ENCODE data around the gene NALCN. TPM values are rescaled to one million over a fixed set of nuclear protein-coding genes. Genes with fewer than 3 reads are reported as not detected.

NALCN gene
- total RNA-seq, 1 donor = 11.2 TPM

- H3K36me3 ChIP-seq (ENCODE audit: insufficient read depth, low read length) = no peaks in the 10 kb centered on the region
- no peaks in the 10 kb centered on the region for H3K9me3 ChIP-seq (ENCODE audit: low read depth, low read length)
- H3K79me2 ChIP-seq (ENCODE audit: insufficient read depth, low read length) = no peaks in the 10 kb centered on the region
- peak overlapping the region; percentile 70 for H3K27ac ChIP-seq (ENCODE audit: low read depth, low read length)
- H3K4me2 ChIP-seq (ENCODE audit: insufficient read depth, low read length) = peak overlapping the region; percentile 71
- no peak overlapping the region for H2AFZ ChIP-seq (ENCODE audit: low read length)
- no peaks in the 10 kb centered on the region for H3K27me3 ChIP-seq (ENCODE audit: insufficient read depth, low read length)
- peak; percentile 75 for DNase-seq (ENCODE audit: insufficient read length, low spot score, missing footprints)
- H4K20me1 ChIP-seq (ENCODE audit: insufficient read depth, low read length) = no peaks in the 10 kb centered on the region
- H3K4me3 ChIP-seq (ENCODE audit: insufficient read depth, low read length) = no peak overlapping the region
- TF ChIP-seq CTCF (IDR thresholded peaks at IDR 0.05; ENCODE audit: extremely low read depth, low read depth, low read length) = peak; percentile 60
- peaks cover 42% of the 10 kb centered on the region for H3K4me1 ChIP-seq (ENCODE audit: insufficient read depth, low read length)
These were observed 266.4 kb downstream of the NALCN start for GRCh38 chr13:101149735-101150384.

- no peak overlapping the region for H3K4me3 ChIP-seq (ENCODE audit: insufficient read depth, low read length)
- peaks cover 29% of the 10 kb centered on the region for H3K4me1 ChIP-seq (ENCODE audit: insufficient read depth, low read length)
- H3K9me3 ChIP-seq (ENCODE audit: low read depth, low read length) = no peaks in the 10 kb centered on the region
- H3K4me2 ChIP-seq (ENCODE audit: insufficient read depth, low read length) = no peak overlapping the region
- no peak for DNase-seq (ENCODE audit: insufficient read length, low spot score, missing footprints)
- no peaks in the 10 kb centered on the region for H3K27me3 ChIP-seq (ENCODE audit: insufficient read depth, low read length)
- H3K27ac ChIP-seq (ENCODE audit: low read depth, low read length) = no peak overlapping the region
- no peak for TF ChIP-seq CTCF (IDR thresholded peaks at IDR 0.05; ENCODE audit: extremely low read depth, low read depth, low read length)
- no peaks in the 10 kb centered on the region for H3K79me2 ChIP-seq (ENCODE audit: insufficient read depth, low read length)
- no peaks in the 10 kb centered on the region for H4K20me1 ChIP-seq (ENCODE audit: insufficient read depth, low read length)
- no peaks in the 10 kb centered on the region for H3K36me3 ChIP-seq (ENCODE audit: insufficient read depth, low read length)
- peak overlapping the region; percentile 46 for H2AFZ ChIP-seq (ENCODE audit: low read length)
These were observed 270.0 kb downstream of the NALCN start for GRCh38 chr13:101146101-101146898.

GRCh38 chr13:101144808-101145419 lies 271.4 kb downstream of the NALCN start:
- H2AFZ ChIP-seq (ENCODE audit: low read length) = no peak overlapping the region
- H3K4me3 ChIP-seq (ENCODE audit: insufficient read depth, low read length) = no peak overlapping the region
- no peak for DNase-seq (ENCODE audit: insufficient read length, low spot score, missing footprints)
- H3K27me3 ChIP-seq (ENCODE audit: insufficient read depth, low read length) = no peaks in the 10 kb centered on the region
- H3K9me3 ChIP-seq (ENCODE audit: low read depth, low read length) = no peaks in the 10 kb centered on the region
- no peaks in the 10 kb centered on the region for H3K36me3 ChIP-seq (ENCODE audit: insufficient read depth, low read length)
- H3K4me1 ChIP-seq (ENCODE audit: insufficient read depth, low read length) = peaks cover 16% of the 10 kb centered on the region
- H3K79me2 ChIP-seq (ENCODE audit: insufficient read depth, low read length) = no peaks in the 10 kb centered on the region
- peak; percentile 65 for TF ChIP-seq CTCF (IDR thresholded peaks at IDR 0.05; ENCODE audit: extremely low read depth, low read depth, low read length)
- H3K27ac ChIP-seq (ENCODE audit: low read depth, low read length) = no peak overlapping the region
- H3K4me2 ChIP-seq (ENCODE audit: insufficient read depth, low read length) = no peak overlapping the region
- no peaks in the 10 kb centered on the region for H4K20me1 ChIP-seq (ENCODE audit: insufficient read depth, low read length)

GRCh38 chr13:101140936-101141335 lies 275.4 kb downstream of the NALCN start:
- Histone ChIP-seq H2AFZ (ENCODE audit: low read length) (no peak overlapping the region), H3K4me3 (ENCODE audit: insufficient read depth, low read length) (no peak overlapping the region), H3K27me3 (ENCODE audit: insufficient read depth, low read length) (no peaks in the 10 kb centered on the region), H3K9me3 (ENCODE audit: low read depth, low read length) (no peaks in the 10 kb centered on the region), H3K4me1 (ENCODE audit: insufficient read depth, low read length) (peaks cover 5% of the 10 kb centered on the region), H3K4me2 (ENCODE audit: insufficient read depth, low read length) (no peak overlapping the region), H3K27ac (ENCODE audit: low read depth, low read length) (no peak overlapping the region), H3K79me2 (ENCODE audit: insufficient read depth, low read length) (no peaks in the 10 kb centered on the region), H3K36me3 (ENCODE audit: insufficient read depth, low read length) (no peaks in the 10 kb centered on the region), H4K20me1 (ENCODE audit: insufficient read depth, low read length) (no peaks in the 10 kb centered on the region)
- DNase-seq (ENCODE audit: insufficient read length, low spot score, missing footprints) = no peak
- no peak for TF ChIP-seq CTCF (IDR thresholded peaks at IDR 0.05; ENCODE audit: extremely low read depth, low read depth, low read length)

All from osteoblast (primary cell).